NCI-H748 (cell line): ENCODE data around the gene SYCN.

ENCODE experiments used
- DNase-seq: peaks from one replicate; lab custom pipeline; 2025; ENCODE audit not compliant: unreplicated experiment; lab: John Stamatoyannopoulos, UW

SYCN gene

GRCh38 chr19:39196320-39196719, 7.7 kb downstream of the SYCN start:
- no peak for DNase-seq

- no peak for DNase-seq
These were observed 8.3 kb downstream of the SYCN start for GRCh38 chr19:39195755-39196154.

DNA sequence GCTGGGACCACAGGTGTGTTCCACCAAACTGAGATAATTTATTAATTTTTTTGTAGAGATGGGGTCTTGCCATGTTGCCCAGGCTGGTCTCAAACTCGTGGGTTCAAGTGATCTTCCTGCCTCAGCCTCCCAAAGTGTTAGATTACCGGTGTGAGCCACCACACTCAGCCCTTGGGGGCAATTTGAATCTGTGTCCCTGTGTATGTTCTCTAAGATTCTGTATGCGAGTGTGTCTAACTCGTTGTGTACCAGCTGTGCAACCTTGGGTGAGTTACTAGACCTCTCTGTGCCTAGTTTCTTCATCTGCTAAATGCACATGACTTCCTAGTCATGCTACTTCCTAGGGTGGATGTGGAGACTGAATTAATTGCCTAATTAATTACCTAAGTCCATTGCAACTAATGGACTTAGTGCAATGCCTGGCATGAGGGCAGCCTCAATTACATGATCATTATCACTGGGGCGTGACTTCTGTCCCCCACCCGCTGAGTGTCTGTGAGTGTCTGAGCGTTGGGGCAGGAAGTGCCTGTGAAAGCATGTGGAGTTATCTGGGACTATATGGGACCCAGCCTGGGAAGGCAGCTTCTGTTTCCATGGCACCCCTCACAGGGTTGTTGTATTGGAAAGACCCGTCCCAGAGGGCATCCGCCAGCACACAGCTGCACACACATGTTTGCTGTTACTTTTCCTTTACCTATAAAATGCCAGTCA, 9.1 kb downstream of the SYCN start:
- DNase-seq, result peak; percentile 62

DNA sequence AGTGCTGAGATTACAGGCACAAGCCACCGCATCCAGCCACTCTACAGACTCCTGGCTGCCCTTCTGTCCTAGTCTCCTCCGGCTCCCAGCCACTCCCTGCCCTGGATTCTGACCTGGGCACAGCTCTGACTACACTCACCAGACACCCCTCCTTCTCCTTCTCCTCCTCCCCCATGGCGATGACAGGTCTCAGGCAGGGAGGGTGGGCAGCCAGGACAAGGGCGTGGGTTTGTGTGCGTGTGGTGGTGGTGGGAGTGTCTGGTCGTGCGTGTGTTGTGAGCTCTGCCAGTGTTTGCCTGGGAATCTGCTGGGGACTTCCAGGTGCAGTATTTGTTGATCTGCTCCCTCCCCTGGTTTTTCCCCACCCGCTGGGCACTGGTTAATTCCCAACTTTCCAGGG, 10.3 kb downstream of the SYCN start:
- no peak for DNase-seq

DNA sequence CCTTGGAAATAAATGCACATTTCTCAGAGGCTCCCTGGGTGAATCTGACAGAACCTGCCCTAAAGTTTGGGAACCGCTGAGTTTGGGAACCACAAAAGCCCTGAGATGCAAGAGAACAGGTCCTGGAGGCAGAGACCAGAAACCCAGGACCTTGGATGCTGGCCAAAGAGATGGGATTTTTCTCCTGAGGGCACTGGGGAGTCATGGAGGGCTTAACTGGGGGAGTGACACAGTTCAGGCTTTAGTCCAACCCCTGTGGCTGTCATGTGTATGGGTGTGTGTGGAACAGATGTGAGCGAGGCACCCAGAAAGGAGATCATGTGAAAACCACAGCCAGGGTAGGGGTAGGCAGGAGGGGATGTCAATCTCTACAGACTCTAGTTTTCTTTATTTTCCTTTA, 11.2 kb downstream of the SYCN start:
- DNase-seq, result no peak

DNA sequence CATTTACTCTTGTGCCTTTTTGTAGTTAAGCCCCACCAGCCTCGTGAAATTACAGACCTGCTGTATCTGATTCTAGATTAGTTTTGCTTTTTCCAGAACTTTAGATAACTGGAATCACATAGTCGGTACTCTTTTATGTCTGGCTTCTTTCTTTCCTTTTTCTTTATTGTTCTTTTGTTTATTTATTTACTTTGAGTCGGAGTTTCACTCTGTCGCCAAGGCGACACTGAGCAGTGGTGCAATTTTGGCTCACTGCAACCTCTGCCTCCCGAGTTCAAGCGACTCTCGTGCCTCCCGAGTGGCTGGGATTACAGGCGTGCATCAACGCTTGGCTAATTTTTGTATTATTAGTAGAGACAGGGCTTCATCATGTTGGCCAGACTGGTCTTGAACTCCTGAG, 13.3 kb downstream of the SYCN start:
- no peak for DNase-seq

DNA sequence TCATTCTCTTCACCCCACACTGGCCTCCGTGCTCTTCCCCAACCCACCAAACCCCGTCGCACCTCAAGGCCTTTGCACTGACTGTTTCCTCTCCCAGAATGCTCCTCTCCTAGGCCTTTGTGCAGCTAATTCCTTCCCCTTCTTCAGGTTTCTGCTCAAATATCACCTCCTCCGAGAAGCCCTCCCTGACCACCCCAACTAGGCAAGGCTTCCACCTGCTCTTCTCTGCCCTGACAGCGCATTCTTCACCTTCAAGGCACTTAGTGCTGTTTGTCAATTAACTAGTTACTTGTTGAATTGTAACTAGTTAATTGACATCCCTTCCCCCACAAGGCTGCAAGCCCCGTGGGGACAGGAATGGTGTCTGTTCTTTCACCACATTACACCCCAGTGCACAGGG, 15.1 kb downstream of the SYCN start:
- no peak for DNase-seq

- DNase-seq, result no peak
These were observed 16.5 kb downstream of the SYCN start for GRCh38 chr19:39187552-39187943.

GRCh38 chr19:39186391-39186790, 17.7 kb downstream of the SYCN start:
- DNase-seq, result no peak

DNA sequence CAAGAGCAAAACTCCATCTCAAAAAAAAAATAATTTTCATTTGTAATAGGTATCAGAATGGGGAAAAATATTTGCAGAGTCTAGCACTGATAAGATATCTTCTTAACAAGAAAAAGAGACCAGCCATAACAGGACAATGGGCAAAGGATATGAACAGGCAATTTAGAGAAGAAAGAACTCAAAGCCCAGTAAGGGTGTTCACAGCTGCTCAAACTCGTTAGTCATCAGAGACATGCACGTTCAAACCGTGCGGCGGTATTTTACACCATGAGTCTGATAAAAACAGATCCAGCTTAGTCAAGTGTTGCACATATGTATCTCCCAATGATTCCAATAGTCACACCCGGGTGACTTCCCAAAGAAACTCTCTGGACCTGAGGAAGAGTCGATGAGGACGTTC, 21.0 kb downstream of the SYCN start:
- no peak for DNase-seq

- no peak for DNase-seq
These were observed 21.9 kb downstream of the SYCN start for GRCh38 chr19:39182174-39182505.

- DNase-seq, result no peak
These were observed 22.4 kb downstream of the SYCN start for GRCh38 chr19:39181500-39182173.

DNA sequence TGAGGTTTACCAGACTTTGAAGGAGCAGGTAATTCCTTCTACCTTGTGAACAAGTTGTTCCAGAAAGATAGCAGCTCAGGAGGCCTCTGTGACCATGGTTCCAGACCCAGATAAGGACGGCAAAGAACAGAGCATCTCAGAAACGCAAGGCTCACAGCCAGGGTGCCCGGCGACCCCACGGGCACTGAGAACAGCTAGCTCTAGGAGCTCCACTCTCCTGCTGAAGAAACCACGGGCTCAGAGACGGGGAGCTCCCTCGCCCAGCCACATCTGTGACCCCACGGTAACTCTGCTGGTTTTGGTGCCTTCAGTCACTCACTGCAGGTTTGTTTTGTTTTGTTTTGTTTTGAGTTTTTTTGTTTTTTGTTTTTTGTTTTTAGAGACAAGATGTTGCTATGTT, 23.3 kb downstream of the SYCN start:
- DNase-seq, result no peak

DNA sequence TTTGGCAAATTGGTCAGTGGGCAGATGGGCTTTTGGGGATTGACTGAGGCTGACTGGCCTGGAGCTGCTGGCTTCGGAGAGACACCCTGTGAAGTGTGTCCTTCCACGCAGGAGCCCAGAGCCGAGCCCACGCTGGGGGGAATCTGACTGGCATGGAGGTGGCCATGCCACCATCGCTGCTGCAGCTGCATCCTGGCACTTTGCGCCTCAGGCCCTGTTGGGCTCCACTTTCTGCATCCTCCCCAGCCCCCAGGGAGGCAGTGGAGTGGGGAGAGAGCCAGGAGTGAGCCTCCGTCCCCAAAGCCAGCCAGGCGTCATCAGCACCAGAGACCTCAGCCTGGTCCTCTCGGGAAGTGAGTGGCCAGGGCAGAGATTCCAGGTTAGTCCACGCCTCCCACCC, 24.3 kb downstream of the SYCN start:
- DNase-seq, result no peak

- DNase-seq, result no peak
These were observed 25.6 kb downstream of the SYCN start for GRCh38 chr19:39178296-39179006.

- DNase-seq, result no peak
These were observed 26.3 kb downstream of the SYCN start for GRCh38 chr19:39177736-39178135.

DNA sequence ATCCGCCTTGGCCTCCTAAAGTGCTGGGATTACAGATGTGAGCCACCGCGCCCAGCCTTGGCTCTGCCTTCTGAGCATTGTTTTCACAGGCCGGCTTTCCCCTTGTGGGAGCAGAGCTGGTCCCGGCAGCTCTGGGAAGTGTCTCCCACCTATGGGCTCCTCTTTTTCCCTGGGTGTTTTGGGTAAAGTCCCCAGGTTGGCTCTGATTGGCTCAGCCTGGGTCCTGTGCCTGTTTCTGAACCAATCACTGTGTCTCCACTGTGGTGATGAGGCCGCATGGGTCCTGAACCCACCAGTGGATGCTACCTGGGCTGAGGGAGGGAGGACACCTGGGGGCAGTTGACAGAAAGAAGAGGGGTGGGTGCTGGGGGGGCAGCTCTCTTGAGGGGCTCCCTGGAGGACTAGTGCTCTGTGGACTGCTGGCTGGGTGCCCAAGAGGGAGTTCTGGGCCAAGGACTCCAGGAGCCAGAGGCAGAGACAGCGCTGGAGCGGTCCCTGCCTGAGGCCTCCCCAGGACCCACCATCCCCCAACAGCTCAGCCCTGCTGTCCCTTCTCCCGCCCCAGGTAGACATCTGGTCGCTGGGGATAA, 26.9 kb downstream of the SYCN start:
- no peak for DNase-seq

- DNase-seq, result no peak
These were observed 28.5 kb downstream of the SYCN start for GRCh38 chr19:39175564-39175963.

GRCh38 chr19:39174558-39175544, 29.2 kb downstream of the SYCN start:
- no peak for DNase-seq

DNA sequence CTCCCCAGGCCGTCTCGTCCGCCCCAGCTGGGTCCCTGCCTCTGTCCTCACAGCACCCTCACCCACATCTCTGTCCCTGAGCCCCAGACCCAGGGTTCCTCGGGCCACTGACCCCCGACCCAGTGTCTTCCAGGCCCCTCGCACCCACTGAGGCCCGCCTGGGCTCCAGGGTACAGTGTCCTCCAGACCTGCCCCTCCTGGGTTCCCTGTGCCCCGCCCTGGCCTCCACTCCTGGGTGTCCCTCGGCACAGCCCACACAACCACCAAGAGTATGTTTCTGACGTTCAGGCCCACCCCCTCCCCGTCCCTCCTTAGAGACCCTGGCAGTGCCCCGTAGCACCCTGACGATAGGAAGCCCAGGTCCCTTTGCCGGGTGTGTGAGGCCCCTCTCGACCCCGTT, 29.9 kb downstream of the SYCN start:
- no peak for DNase-seq

DNA sequence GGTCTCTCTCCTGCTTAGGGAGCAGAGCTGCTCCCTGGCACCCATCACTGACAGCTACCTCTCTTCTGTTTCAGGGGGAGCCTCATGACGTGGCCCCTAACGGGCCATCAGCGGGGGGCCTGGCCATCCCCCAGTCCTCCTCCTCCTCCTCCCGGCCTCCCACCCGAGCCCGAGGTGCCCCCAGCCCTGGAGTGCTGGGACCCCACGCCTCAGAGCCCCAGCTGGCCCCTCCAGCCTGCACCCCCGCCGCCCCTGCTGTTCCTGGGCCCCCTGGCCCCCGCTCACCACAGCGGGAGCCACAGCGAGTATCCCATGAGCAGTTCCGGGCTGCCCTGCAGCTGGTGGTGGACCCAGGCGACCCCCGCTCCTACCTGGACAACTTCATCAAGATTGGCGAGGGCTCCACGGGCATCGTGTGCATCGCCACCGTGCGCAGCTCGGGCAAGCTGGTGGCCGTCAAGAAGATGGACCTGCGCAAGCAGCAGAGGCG, 30.5 kb downstream of the SYCN start:
- DNase-seq, result no peak
